WTC11 (cell line): Measurements from ENCODE around the gene GJE1. TPM values are rescaled to one million over a fixed set of nuclear protein-coding genes. Genes with fewer than 3 reads are reported as not detected.

ENCODE experiments used
- ATAC-seq: fragments of 200-7000 bp; cut with Tn5 transposase; 2 replicates; pipeline ENCODE4 v1.10.0; 2021; ENCODE audit warnings: mild to moderate bottlenecking, moderate library complexity
- CTCF ChIA-PET: fragments of 300-600 bp; sonication (Branson Sonifier 250); formaldehyde crosslinking; loops from one replicate; lab custom pipeline; 2021; ENCODE audit warnings: antibody characterized with exemption; lab: Charles Lee
- POLR2A ChIA-PET: fragments of 350-600 bp; sonication (Branson Sonifier 250); formaldehyde crosslinking; loops from one replicate; lab custom pipeline; 2021; ENCODE audit warnings: antibody characterized with exemption; lab: Charles Lee
- DNase-seq: peaks from one replicate; pipeline ENCODE4 v3.0.0; 2021; ENCODE audit warnings: low spot score
- H3K27ac Mint-ChIP-seq: 2 replicates; pipeline ENCODE4 v1.8.0; 2021; ENCODE audit warnings: mixed read lengths
- H3K27me3 Mint-ChIP-seq: 2 replicates; pipeline ENCODE4 v1.8.0; 2021; ENCODE audit warnings: low read depth, mild to moderate bottlenecking, moderate library complexity, mixed read lengths
- H3K36me3 Mint-ChIP-seq: 2 replicates; pipeline ENCODE4 v1.8.0; 2021; ENCODE audit warnings: mixed read lengths
- H3K4me1 Mint-ChIP-seq: 2 replicates; pipeline ENCODE4 v1.8.0; 2022; ENCODE audit warnings: mixed read lengths
- H3K4me3 Mint-ChIP-seq: 2 replicates; pipeline ENCODE4 v1.8.0; 2021; ENCODE audit warnings: mild to moderate bottlenecking, moderate library complexity, mixed read lengths
- H3K9me3 Mint-ChIP-seq: 2 replicates; pipeline ENCODE4 v1.8.0; 2021; ENCODE audit warnings: mixed read lengths
- ETV6 ChIP-seq: sonication (generic); formaldehyde crosslinking; IDR thresholded peaks from 2 replicates; pipeline ENCODE4 v1.8.1; 2022; ENCODE audit warnings: mild to moderate bottlenecking, missing genetic modification reagents
- FOXP1 ChIP-seq: sonication (generic); formaldehyde crosslinking; IDR thresholded peaks from 2 replicates; pipeline ENCODE4 v1.8.0; 2022; ENCODE audit warnings: missing genetic modification reagents, mild to moderate bottlenecking, moderate library complexity, borderline replicate concordance
- IRF2 ChIP-seq: sonication (generic); formaldehyde crosslinking; IDR thresholded peaks from 2 replicates; pipeline ENCODE4 v1.8.0; 2022; ENCODE audit warnings: low read depth, missing genetic modification reagents, borderline replicate concordance
- JUN ChIP-seq: sonication (generic); formaldehyde crosslinking; IDR thresholded peaks from 2 replicates; pipeline ENCODE4 v1.8.0; 2023; ENCODE audit warnings: mild to moderate bottlenecking, missing genetic modification reagents
- MXD4 ChIP-seq: fragments of 250-450 bp; sonication (Bioruptor Pico); IDR thresholded peaks from 2 replicates; pipeline ENCODE4 v1.8.0; 2021; ENCODE audit warnings: mild to moderate bottlenecking, moderate library complexity, borderline replicate concordance
- NR1H2 ChIP-seq: sonication (generic); formaldehyde crosslinking; IDR thresholded peaks from 2 replicates; pipeline ENCODE4 v1.9.0; 2021; ENCODE audit warnings: mild to moderate bottlenecking, moderate library complexity, missing genetic modification reagents
- PRRX2 ChIP-seq: fragments of 250-450 bp; sonication (Bioruptor Pico); IDR thresholded peaks from 2 replicates; pipeline ENCODE4 v1.8.0; 2021; ENCODE audit warnings: mild to moderate bottlenecking
- SOX15 ChIP-seq: fragments of 250-450 bp; sonication (Bioruptor Pico); IDR thresholded peaks from 2 replicates; pipeline ENCODE4 v1.9.0; 2021; ENCODE audit warnings: mild to moderate bottlenecking
- ZNF219 ChIP-seq: sonication (generic); formaldehyde crosslinking; IDR thresholded peaks from 2 replicates; pipeline ENCODE4 v1.8.0; 2023; ENCODE audit warnings: missing genetic modification reagents, mild to moderate bottlenecking, borderline replicate concordance
- ZNF263 ChIP-seq: sonication (generic); formaldehyde crosslinking; IDR thresholded peaks from 2 replicates; pipeline ENCODE4 v1.8.1; 2022; ENCODE audit warnings: low read depth, mild to moderate bottlenecking, moderate library complexity, missing genetic modification reagents
- ZNF423 ChIP-seq: fragments of 250-450 bp; sonication (Bioruptor Pico); IDR thresholded peaks from 2 replicates; pipeline ENCODE4 v2.1.2; 2022; ENCODE audit warnings: mild to moderate bottlenecking, moderate library complexity
- total RNA-seq: library from RNA; stranded (reverse); gene quantifications from 3 replicates; pipeline ENCODE4 v1.2.3, GENCODE V29; 2021
- TF ChIP-seq, protein P1 (sequence below): fragments of 250-450 bp; sonication (Bioruptor Pico); IDR thresholded peaks from 2 replicates; pipeline ENCODE4 v2.1.2; 2022; ENCODE audit warnings: mild to moderate bottlenecking, moderate library complexity
- TF ChIP-seq, protein P2 (sequence below): sonication (generic); formaldehyde crosslinking; IDR thresholded peaks from 2 replicates; pipeline ENCODE4 v1.8.1; 2022; ENCODE audit warnings: low read depth, missing genetic modification reagents, borderline replicate concordance
- TF ChIP-seq, protein P3 (sequence below): sonication (generic); formaldehyde crosslinking; IDR thresholded peaks from 2 replicates; pipeline ENCODE4 v1.8.0; 2022; ENCODE audit warnings: mild to moderate bottlenecking, missing genetic modification reagents
- TF ChIP-seq, protein P4 (sequence below): sonication (generic); formaldehyde crosslinking; IDR thresholded peaks from 2 replicates; pipeline ENCODE4 v1.8.1; 2023; ENCODE audit warnings: mild to moderate bottlenecking, missing genetic modification reagents, borderline replicate concordance
- TF ChIP-seq, protein P5 (sequence below): sonication (generic); formaldehyde crosslinking; IDR thresholded peaks from 2 replicates; pipeline ENCODE4 v1.8.0; 2022; ENCODE audit warnings: missing genetic modification reagents
- TF ChIP-seq, protein P6 (sequence below): sonication (generic); formaldehyde crosslinking; IDR thresholded peaks from 2 replicates; pipeline ENCODE4 v1.8.0; 2022; ENCODE audit warnings: mild to moderate bottlenecking, missing genetic modification reagents

The GJE1 gene
- total RNA-seq, 1 experiment from 2014 or later, result not detected

DNA sequence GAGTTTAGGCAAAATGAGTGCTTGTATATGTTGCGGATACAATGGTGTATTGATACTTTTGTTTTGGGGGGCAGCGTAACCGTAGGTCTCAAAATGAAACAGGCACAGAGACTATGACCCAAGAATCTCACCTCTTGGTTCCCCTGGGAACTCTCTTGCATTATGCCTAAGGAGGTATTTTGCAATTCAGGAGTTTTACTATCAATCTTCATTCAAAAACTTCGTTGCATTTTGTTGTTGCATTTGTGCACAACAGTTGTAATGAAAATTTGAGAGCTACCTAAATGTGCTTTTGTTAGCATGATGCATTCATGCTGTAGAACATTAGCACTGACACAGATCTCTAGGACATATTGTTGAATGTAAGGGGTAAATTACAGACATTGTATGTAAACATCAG, 32.5 kb downstream of the GJE1 start:
- no peak for ATAC-seq
- TF ChIP-seq, protein P1, sequence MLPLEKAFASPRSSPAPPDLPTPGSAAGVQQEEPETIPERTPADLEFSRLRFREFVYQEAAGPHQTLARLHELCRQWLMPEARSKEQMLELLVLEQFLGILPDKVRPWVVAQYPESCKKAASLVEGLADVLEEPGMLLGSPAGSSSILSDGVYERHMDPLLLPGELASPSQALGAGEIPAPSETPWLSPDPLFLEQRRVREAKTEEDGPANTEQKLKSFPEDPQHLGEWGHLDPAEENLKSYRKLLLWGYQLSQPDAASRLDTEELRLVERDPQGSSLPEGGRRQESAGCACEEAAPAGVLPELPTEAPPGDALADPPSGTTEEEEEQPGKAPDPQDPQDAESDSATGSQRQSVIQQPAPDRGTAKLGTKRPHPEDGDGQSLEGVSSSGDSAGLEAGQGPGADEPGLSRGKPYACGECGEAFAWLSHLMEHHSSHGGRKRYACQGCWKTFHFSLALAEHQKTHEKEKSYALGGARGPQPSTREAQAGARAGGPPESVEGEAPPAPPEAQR (CRISPR knock-in tag), result no peak
- no peak for TF ChIP-seq ETV6 (CRISPR knock-in tag)
- no peak for TF ChIP-seq ZNF423 (CRISPR knock-in tag)
- TF ChIP-seq NR1H2 (CRISPR knock-in tag), result no peak
- TF ChIP-seq, protein P2, sequence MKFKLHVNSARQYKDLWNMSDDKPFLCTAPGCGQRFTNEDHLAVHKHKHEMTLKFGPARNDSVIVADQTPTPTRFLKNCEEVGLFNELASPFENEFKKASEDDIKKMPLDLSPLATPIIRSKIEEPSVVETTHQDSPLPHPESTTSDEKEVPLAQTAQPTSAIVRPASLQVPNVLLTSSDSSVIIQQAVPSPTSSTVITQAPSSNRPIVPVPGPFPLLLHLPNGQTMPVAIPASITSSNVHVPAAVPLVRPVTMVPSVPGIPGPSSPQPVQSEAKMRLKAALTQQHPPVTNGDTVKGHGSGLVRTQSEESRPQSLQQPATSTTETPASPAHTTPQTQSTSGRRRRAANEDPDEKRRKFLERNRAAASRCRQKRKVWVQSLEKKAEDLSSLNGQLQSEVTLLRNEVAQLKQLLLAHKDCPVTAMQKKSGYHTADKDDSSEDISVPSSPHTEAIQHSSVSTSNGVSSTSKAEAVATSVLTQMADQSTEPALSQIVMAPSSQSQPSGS, result no peak
- TF ChIP-seq, protein P3, sequence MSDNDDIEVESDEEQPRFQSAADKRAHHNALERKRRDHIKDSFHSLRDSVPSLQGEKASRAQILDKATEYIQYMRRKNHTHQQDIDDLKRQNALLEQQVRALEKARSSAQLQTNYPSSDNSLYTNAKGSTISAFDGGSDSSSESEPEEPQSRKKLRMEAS (CRISPR knock-in tag), result no peak
- Mint-ChIP-seq H3K9me3 (no peaks in the 10 kb centered on the region), H3K4me1 (peaks cover 17% of the 10 kb centered on the region), H3K27me3 (no peaks in the 10 kb centered on the region), H3K4me3 (no peak overlapping the region), H3K27ac (peak overlapping the region; percentile 37; the same call in 1 of the 2 replicates), H3K36me3 (peaks cover 12% of the 10 kb centered on the region)
- ChIA-PET POLR2A (no interaction called here), CTCF (interaction anchor here (1.0 kb wide), 1 partner anchor 9 kb away, joined by 4 read pairs; no protein-coding TSS in a partner anchor)
- no peak for DNase-seq

DNA sequence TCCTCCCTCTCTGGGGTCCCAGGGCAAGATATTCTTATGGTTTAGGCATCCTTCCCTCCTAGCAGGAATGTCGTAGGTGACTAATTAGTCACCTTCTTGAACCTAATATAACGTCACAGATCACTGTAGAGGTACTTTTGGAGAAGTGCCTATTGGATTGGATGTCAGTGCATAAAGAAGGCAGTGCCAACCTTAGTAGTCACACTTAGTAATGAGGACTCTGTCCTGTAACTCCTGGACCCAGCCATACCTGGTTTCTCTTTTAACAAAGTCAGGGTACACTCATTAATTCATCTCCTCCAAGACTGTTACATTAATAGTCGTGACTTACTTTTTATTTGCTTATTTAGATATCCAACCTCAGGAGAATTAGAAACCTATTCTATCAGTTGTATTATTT, 34.3 kb downstream of the GJE1 start:
- H3K36me3 Mint-ChIP-seq, result peaks cover 23% of the 10 kb centered on the region
- H3K9me3 Mint-ChIP-seq, result no peaks in the 10 kb centered on the region

More for the DNA sequence above, 34.3 kb downstream of the GJE1 start:
- CTCF ChIA-PET, result interaction anchor here (0.6 kb wide), 1 partner anchor 21 kb away, joined by 3 read pairs; no protein-coding TSS in a partner anchor
- peaks cover 17% of the 10 kb centered on the region for H3K4me1 Mint-ChIP-seq
- no peak for TF ChIP-seq MXD4
- TF ChIP-seq, protein P4, sequence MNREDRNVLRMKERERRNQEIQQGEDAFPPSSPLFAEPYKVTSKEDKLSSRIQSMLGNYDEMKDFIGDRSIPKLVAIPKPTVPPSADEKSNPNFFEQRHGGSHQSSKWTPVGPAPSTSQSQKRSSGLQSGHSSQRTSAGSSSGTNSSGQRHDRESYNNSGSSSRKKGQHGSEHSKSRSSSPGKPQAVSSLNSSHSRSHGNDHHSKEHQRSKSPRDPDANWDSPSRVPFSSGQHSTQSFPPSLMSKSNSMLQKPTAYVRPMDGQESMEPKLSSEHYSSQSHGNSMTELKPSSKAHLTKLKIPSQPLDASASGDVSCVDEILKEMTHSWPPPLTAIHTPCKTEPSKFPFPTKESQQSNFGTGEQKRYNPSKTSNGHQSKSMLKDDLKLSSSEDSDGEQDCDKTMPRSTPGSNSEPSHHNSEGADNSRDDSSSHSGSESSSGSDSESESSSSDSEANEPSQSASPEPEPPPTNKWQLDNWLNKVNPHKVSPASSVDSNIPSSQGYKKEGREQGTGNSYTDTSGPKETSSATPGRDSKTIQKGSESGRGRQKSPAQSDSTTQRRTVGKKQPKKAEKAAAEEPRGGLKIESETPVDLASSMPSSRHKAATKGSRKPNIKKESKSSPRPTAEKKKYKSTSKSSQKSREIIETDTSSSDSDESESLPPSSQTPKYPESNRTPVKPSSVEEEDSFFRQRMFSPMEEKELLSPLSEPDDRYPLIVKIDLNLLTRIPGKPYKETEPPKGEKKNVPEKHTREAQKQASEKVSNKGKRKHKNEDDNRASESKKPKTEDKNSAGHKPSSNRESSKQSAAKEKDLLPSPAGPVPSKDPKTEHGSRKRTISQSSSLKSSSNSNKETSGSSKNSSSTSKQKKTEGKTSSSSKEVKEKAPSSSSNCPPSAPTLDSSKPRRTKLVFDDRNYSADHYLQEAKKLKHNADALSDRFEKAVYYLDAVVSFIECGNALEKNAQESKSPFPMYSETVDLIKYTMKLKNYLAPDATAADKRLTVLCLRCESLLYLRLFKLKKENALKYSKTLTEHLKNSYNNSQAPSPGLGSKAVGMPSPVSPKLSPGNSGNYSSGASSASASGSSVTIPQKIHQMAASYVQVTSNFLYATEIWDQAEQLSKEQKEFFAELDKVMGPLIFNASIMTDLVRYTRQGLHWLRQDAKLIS, result no peak
- TF ChIP-seq, protein P5, sequence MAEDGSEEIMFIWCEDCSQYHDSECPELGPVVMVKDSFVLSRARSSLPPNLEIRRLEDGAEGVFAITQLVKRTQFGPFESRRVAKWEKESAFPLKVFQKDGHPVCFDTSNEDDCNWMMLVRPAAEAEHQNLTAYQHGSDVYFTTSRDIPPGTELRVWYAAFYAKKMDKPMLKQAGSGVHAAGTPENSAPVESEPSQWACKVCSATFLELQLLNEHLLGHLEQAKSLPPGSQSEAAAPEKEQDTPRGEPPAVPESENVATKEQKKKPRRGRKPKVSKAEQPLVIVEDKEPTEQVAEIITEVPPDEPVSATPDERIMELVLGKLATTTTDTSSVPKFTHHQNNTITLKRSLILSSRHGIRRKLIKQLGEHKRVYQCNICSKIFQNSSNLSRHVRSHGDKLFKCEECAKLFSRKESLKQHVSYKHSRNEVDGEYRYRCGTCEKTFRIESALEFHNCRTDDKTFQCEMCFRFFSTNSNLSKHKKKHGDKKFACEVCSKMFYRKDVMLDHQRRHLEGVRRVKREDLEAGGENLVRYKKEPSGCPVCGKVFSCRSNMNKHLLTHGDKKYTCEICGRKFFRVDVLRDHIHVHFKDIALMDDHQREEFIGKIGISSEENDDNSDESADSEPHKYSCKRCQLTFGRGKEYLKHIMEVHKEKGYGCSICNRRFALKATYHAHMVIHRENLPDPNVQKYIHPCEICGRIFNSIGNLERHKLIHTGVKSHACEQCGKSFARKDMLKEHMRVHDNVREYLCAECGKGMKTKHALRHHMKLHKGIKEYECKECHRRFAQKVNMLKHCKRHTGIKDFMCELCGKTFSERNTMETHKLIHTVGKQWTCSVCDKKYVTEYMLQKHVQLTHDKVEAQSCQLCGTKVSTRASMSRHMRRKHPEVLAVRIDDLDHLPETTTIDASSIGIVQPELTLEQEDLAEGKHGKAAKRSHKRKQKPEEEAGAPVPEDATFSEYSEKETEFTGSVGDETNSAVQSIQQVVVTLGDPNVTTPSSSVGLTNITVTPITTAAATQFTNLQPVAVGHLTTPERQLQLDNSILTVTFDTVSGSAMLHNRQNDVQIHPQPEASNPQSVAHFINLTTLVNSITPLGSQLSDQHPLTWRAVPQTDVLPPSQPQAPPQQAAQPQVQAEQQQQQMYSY (CRISPR knock-in tag), result no peak
- TF ChIP-seq JUN (CRISPR knock-in tag), result no peak
- TF ChIP-seq SOX15 (CRISPR knock-in tag), result no peak
- TF ChIP-seq, protein P6, sequence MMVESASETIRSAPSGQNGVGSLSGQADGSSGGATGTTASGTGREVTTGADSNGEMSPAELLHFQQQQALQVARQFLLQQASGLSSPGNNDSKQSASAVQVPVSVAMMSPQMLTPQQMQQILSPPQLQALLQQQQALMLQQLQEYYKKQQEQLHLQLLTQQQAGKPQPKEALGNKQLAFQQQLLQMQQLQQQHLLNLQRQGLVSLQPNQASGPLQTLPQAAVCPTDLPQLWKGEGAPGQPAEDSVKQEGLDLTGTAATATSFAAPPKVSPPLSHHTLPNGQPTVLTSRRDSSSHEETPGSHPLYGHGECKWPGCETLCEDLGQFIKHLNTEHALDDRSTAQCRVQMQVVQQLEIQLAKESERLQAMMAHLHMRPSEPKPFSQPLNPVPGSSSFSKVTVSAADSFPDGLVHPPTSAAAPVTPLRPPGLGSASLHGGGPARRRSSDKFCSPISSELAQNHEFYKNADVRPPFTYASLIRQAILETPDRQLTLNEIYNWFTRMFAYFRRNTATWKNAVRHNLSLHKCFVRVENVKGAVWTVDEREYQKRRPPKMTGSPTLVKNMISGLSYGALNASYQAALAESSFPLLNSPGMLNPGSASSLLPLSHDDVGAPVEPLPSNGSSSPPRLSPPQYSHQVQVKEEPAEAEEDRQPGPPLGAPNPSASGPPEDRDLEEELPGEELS (CRISPR knock-in tag), result no peak
- no peak for TF ChIP-seq FOXP1 (CRISPR knock-in tag)
- TF ChIP-seq ZNF219 (CRISPR knock-in tag), result no peak
- no peak for TF ChIP-seq PRRX2 (CRISPR knock-in tag)
- no peak for TF ChIP-seq ZNF263 (CRISPR knock-in tag)
- no peak for TF ChIP-seq IRF2
- TF ChIP-seq, all 79 proteins: peak for 0
- POLR2A ChIA-PET, result no interaction called here
- Mint-ChIP-seq H3K27me3 (no peaks in the 10 kb centered on the region), H3K27ac (no peak overlapping the region), H3K4me3 (no peak overlapping the region)
- ATAC-seq (no peak), DNase-seq (no peak)
